HG03095 (cell line): Measurements from ENCODE around the gene RTN4R.
"Not testable (repeated sequence)": the region's sequence is repeated elsewhere in the genome, so short reads cannot be mapped to it uniquely, and the experiment has no call there.

Experiments used
- ATAC-seq: cut with Tn5 transposase; IDR thresholded peaks from one replicate; pipeline ENCODE4 v1.9.1; 2021; ENCODE audit warnings: moderate library complexity; ENCODE audit not compliant: unreplicated experiment

The RTN4R gene

DNA sequence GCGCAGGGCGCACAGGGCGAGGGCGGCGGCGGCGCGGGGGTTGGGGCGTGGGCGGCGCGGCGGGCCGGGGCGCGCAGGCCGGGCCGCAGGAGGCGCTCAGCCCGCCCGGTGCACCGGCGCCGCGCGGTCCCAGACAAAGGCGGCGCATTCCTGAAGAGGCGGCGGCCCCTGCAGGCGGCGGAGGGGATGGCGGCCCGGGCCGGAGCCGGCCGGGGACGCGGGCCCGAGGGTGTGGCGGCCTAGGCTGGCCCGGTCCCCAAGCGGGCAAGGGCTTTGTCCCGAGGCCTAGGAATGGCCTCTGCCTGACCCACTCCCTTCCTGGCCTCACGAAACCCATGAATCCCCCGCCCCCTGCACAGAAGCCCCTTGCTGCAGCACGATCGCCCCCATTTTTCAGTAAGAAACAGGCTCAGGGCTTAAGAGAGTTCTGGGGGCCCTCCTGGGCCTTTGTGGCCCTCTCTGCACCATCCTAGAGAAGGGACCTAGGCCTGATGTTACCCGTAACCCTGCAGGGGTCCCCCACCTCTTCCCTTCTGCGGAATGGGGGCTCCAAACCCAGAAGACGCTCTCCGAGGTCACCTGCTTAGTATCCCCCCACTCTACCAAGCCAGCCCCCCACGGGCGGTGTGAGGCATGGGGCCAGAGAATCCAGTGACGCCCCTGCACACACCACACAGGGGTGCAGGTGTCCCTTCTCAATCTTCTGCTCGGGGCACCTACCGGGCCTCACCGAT, at the start of gene RTN4R:
Gene RTN4R (minus strand): TSS at position 40 of the 734 bp plus-strand sequence. CDS start 226 bp downstream, outside the sequence.
- ATAC-seq = no peak

DNA sequence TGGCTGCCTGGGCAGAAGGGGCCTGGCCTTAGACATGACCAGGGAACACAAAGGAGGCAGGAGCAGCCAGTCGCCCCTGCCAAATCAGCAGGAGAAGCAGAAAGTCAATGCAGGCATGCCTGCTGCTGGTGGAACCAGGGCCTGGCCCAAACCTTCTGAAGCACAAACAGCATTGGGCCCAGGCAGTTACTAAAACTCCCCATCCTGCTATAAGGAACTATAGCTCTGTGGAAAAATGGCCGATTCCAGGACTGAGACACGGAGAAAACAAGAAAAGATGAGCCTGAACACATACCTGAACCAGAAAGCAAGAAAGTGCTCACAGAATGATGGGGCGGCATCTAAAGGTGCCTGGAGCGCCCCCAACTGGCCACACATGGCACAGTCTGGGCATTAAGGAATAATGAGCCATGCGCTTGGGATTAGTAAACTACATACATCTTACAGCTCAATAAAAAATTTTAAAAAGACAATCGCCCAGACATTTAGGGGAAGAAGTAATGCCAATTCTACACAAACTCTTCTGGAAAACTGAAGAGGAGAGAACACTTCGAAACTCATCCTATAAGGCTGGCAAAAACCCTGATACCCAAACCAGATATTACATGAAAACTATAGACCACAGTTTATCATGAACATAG, 49.4 kb upstream of the RTN4R start:
- not testable (repeated sequence) for ATAC-seq

DNA sequence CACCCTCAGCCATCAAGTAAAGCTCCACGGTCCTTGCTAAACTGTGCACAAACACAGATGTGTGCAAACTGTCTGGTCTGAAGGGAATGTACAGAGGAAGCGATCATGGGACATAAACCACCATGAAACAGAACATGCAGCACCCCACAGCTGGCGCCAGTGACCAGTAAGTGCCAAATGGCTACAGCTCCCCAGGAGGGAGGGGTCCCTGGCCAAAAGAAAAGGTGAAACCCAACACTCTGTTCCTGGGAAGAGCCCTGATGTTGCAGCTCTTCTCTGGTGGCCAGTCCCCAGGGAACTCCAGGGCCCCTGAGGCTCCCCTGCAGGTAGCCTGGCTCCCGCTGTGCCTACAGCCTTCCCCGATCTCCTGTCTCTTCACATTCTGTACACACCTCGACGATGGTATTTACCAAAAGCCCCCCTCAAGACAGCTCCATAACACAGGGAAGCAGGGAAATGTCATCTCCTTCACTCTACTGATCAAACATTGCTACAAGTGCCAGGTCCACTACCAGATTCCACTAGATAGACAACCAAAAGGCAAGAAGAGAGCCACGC, 48.8 kb upstream of the RTN4R start:
- ATAC-seq = no peak

DNA sequence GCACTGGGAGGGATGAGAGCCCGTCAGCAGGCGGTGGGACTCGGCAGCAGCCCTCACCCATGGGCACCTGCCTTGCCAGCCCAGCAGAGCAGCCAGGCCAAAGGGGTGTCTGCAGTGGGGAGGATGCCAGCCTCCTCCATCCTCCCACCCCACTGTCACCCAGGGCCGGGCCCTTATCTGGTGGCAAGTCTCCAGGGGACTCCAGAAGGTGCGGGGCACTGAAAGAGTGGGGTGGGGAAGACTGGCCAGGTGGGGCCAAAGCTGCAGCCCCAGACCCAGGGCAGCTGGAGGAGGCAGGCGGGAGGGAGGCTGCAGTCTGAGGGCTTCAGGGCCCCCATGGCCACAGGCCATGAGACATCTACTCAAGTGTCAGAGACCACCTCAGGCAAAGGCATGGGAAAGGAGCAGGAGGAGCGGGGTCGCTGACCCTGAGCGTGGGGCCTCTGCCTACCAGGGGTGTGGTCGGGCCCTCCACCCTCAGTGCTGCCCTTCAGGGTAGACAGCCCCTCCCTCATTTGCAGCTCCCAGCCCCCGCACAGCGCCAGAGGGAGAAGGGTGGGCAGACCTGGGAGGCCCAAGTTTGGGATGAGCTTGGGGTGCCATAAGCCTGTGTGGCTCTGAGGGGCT, 48.2 kb upstream of the RTN4R start:
- ATAC-seq = no peak

DNA sequence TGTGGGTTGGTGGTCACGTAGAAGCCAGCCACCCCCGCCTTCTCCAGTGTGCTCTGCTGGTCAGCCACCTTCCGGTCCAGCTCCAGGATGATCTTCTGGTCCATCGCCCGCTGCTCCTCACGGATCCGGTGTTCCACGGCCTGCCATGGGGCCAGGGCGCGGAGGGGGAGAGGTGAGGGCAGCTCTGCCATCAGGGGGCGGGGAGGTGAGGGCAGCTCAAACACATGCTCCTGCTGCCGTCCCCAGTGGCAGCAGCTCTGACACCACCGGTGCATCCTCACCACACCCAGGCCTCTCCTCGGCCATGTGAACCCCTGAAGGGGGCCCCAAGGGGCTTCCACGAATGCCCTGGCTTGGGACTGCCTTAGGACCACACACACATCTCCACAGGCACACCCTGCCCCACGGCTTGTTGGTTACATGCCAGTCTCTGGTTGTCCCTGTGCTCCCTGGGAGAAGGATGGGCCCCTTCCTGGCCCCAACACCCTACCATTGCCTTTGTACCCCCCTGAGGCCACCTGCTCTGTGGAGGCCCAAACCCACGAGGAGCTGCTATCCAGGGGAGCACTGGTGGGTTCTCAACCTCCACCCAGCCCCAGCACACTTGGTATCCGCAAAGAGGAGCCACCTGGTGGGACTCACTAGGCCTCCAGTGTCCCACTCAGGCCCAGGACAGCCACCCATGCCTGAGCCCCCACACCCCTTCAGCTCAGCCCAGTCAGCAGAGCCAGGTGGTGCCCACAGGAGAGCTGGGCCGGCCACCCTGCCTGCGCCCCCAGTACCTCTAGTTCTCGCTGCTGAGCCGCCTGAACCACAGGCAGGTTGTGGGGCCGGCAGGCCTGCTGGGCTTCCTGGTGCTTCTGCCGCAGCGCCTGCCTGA, 47.5 kb upstream of the RTN4R start:
- ATAC-seq = no peak

DNA sequence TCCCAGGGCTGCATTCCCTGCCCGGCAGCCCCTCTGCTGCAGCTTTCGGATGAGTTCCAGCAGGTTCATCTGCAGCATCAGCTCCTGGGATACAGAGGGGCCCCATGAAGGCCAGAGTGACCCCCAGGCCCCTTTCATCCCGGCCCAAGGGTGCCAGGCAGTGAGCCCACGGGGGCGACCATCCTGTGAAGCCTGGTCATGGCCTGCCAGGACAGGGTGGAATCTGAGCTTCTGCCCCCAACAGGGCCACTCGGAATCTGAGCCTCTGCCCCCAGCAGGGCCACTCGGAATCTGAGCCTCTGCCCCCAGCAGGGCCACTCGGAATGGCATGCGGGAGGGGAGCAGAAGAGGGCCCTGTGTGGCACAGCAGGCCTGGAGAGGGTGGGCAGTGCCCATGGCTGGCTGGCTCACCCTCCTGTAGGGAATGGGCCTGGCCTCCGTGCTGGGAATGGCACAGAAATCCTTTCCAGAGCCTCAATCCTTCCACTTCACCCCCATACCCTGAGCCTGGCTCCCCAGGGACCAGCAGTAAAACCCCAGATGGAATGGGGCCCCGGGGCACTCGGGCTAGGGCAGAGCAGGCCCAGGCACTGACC, 46.7 kb upstream of the RTN4R start:
- ATAC-seq = not testable (repeated sequence)

DNA sequence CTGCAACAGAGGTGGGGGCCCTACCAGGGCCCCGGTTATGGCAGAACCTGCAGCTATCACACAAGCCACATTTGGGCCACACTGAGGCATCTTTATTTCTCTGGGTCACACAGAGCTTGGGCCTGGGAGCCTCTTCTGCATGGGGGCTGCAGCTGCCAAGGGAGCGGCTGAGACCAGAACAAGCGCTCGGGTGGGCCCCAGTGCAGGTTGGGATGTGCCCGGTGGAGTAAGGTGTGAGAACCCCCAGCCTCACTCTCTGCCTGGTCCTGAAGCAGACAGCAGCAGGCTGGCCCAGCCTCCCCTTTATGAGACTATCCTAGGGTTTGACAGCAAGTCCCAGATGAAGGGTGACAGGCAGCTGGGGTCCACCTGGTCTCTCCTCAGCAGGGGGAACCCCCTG, 46.1 kb upstream of the RTN4R start:
- ATAC-seq = not testable (repeated sequence)

DNA sequence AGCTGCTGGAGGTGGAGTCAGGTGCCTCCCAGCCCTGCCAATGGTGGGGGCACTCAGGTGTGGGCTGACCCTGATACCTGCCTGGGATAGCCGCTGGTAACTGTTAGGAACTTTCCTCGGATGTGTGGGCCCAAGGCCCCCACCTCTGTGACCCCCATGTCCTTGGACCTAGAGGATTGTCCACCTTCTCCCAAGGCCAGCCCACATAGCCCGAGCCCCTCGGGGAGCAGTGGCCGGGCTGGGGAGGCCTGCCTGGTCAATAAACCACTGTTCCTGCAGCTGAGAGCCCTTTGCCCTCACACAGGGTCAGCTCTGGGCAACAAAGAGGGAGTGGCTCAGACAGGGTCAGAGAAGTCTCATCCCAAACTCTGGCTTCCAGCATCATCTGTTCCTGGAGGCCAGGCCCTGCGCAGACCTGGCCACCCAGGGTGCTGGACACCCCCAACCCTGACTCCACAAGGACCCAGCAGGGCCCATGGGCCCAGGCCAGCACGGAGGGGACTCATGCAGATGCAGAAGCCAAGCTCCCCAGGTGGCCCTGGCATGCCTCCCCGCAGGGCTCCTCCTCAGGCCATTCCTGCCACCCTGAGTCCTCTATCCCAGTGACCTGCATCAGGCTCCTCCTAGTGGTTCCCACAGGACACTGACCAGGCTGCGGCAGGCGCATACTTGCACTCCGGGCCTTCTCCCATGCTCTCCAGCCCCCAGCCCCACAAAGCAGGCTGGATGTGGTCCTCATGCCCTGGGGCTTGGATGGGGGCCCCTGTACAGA, 45.4 kb upstream of the RTN4R start:
- not testable (repeated sequence) for ATAC-seq

DNA sequence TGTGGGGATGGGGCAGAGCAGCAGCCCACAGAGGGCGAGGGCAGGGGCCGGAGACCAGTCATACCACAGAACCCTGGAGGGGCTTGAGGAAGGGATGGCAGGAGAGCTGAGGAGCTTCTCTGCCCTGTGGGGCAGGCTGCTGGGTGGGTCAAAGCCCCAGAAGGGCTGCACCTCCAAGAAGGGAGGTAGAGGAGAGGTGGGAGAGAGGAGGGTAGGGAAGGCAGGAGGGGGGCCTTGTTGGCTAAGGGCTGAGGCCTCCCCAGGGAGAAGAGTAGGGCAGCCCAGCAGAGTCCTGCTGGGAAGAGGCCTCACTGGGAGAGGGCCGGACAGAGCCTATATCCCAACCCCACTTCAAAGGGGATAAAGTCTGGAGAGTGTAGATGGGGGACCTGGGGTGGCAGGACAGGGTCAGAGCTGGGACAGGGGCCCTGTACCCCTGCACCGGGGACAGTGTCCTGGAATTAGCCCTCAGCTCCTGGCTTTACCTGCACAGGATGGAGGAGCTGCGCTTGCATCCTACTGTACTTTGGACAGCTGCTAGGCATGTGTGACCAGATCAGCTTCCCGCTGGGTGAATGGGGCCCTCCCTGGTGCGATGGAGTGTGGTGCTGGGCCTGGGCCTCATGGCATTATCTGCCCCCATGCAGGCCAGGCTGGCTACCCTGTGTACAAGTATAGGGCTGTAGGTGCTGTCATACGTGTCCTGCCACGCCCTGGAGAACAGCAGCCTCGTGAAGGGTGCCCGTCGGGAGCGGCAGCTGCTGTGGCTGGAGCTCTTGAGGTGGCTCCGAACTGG, 44.5 kb upstream of the RTN4R start:
- no peak for ATAC-seq

DNA sequence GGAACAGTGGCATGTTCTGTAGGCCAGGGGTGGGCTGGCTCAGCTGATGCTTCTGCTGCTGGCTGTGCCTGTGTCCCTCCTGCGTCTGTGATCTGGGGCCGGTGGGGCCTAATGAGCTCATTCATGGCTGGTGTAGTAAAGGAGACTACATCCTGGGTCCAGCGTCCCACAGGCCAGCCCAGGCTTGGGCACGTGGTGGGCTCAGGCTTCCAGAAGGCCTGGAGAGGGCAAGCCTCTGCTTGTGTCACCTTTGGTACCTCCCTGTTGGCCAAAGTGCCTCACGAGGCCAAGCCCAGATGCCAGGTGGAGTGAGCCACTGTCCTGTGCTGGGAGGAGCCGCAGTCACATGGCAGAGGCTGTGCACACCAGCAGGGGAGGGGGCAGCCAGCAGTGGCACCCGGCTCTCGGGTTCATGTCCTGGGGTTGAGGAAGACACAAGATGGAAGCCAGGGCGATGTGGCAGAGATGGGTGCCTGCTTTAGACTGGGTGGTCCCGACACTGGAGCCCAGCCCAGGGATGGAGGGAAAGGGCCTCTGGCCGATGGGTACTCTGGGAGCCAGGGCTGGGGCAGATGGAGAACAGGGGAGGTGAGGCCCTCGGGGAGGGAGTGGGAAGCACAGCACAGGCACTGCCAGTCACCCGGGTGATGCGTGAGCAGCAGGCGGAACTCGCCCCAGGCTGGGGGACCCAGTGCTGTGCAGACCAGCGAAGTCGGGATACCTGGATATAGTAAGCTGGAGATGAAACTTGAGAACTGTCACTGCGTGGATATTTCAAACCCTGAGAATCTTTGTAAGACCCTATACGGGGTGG, 43.3 kb upstream of the RTN4R start:
- not testable (repeated sequence) for ATAC-seq

DNA sequence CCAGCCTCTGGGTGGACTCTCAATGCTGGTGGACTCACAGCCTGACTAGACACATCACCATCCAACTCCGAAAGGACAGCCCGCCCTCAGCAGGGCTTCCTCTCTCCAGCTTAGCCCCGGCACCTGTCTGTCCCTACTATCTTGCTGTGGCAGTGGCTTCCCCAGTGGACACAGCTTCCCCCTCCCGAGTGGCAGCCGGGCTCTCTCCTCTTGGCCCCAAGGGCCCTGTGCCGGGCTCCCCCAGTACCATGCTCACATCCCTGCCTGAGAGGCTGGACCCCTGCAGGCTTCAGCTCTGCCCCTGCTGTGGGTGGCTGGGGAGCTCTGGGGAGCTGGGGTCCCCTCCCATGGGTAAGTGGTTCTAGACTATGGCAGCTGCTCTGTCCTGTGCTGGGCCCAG, 42.7 kb upstream of the RTN4R start:
- not testable (repeated sequence) for ATAC-seq

DNA sequence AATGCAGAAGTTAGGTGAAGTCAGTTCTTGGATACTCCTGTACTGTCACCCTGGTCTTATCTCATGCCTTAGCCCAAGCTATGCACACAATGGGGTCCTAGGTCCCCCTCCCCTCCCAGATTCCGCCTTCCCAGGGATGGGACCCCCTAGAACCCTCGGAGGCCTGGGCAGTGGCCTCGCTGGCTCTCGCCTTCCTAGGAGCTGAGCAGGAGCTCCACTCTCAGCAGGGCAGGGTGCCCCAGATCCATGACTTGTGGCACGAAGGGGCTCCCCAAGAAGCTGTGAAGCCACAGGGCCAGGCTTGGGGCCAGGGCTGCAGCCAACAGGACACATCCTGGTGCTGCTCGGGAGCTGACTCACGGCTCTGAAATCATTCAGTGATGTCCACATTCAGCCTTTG, 42.1 kb upstream of the RTN4R start:
- ATAC-seq = not testable (repeated sequence)

DNA sequence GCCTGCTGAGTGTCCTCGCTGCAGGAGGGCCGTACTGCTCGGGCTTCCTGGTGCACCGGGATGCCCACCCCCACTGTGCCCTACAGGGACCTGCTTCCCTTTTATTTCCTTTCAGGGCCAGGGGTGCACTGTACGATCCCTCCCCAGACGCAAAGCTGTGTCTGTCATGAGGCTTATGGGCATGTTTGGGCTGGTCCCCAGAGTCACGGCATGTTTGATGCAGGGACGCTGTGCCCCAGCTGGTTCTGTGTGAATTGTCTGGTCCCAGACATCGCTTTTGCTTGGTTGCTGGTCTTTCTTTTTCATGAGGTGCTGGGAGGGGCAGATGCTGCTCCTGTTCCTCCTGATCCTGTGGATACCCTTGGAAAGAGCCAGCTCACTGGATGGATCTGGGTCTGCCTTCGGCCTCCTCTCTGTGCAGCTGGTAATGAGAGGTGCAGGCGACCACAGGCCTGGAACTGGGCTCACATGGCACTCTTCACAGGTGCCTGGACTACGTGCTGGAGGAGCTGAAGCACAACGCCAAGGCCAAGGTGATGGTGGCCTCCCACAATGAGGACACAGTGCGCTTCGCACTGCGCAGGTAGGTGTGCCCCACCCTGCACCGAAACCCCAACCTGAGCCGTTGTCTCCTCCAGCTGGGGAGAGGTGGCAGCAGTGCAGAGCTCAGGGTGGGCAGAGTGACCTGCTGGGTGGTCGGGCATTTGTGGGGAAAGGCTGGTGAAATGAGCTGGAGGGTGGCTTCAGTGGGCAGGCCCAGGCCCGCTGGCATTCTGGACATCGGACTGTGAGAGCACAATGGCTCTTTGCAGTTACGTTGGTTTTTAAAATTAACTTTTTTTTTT, 40.9 kb upstream of the RTN4R start:
- ATAC-seq = not testable (repeated sequence)

DNA sequence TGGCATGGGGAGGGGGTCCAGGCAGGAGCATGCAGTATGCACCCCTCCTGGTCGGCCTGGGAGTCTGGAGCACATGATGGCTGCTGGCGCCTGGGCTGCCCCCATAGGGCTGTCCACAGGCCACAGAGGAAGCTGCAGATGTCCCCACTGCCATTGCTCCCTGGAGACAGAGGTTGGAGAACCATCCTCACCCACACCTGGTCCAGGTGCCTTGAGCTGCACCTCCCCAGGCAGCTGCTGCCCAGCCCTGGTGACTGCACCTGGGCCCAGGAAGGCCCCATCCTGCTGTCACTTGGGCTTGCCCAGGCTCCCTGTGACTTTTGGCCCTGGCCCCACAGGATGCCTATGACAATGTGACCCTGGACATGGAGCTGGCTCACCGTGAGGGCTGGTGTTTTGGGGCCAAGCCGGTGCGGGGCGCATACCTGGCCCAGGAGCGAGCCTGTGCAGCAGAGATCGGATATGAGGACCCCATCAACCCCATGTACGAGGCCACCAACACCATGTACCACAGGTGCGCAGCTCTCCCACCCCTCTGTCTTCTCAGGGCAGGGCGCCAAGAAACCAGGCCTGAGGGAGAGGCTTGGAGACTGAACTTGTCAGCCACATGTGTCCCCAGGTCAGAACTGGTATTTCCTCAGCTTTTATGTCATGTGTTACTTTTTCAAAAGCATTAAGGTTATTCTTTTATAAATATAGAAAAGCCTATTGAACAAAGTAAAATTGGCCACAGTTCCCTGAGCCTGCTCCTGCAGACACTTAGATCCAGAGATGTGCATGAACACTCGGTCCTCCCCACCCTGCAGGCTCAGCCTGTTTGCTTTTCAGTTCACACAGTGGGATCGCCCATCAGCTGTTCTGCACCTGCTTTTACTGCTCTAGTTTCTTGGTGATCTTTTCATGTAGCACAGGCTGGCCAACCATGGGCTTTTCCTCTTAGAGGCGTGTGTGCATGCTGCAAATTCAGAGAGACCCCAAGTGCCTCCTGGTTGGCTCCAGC, 39.6 kb upstream of the RTN4R start:
- not testable (repeated sequence) for ATAC-seq

DNA sequence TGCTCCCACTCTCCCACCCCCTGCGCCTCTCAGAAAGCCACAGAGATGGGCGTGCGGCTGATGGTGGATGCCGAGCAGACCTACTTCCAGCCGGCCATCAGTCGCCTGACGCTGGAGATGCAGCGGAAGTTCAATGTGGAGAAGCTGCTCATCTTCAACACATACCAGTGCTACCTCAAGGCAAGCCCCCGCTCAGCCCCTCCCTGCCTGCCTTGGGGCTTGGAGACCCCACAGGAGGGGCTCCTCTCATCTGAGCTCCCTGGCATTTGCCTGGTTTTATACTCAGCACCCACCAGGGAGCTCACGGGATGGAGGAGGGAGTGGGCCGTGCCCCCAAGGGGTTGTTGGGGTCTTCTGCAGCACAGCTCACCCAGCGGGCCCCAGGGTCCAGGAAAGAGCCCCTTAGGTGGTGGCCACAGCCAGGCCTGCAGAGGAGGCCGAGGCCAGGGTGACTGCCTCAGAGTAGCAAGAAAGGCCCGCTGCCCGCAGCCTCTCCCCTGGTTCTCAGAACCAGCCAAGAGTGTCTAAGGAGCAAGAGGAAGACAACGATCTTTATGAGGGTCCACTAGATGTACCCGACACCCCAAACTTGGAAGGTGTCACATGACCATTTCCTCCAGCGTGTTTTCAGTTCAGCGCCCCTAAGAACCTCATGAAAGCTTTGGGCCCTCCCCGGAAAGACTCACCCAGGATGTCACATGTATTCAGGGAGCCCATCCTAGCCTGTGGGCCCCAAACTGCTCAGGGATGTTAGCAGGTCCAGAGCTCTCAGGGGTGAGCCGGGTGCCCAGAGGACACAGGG, 38.7 kb upstream of the RTN4R start:
- ATAC-seq = not testable (repeated sequence)
